Measurements from ENCODE around the gene ZNF254. TPM values are rescaled to one million over a fixed set of nuclear protein-coding genes. Genes with fewer than 3 reads are reported as not detected.
"Not testable (repeated sequence)": the region's sequence is repeated elsewhere in the genome, so short reads cannot be mapped to it uniquely, and the experiment has no call there.

The ZNF254 gene
- 1 to 10 TPM; 2.2 to 7.0 (median 4.9) TPM for total RNA-seq
- polyA plus RNA-seq, result 1 to 10 TPM; 1.2 to 2.2 (median 1.6) TPM
- long read RNA-seq, donor 1, partial matches to known transcripts, result 0 of 1 reads
- long read RNA-seq, donor 1, other reads (novel, unspliced or antisense), result 1 of 1 reads
- long read RNA-seq, donor 2, partial matches to known transcripts, result 0 of 3 reads
- long read RNA-seq, donor 2, other reads (novel, unspliced or antisense), result 0 of 3 reads

GRCh38 chr19:24086974-24087595 is at the start of gene ZNF254:
Gene ZNF254, plus strand, starts transcription at chr19:24087187. Its CDS starts 121 bp downstream, at chr19:24087308.
- no peak for TF ChIP-seq CTCF (IDR thresholded peaks at IDR 0.05)
- no peaks in the 10 kb centered on the region for H3K9me3 ChIP-seq
- 1 to 2% (median 1%) methylated on average over 22 to 23 of the region's 23 CpGs for WGBS, 3 donors
- no peaks in the 10 kb centered on the region for H3K27me3 ChIP-seq (ENCODE audit: insufficient read depth in 3 of 3, low read length in 2 of 3)
- intact Hi-C loops (cut with DNase I), result no loop called here
- peak within 1 kb of the TSS; percentile 72 for H3K4me3 ChIP-seq
- no peaks in the 10 kb centered on the region for H3K36me3 ChIP-seq (ENCODE audit: insufficient read depth in 1 of 2, low read depth in 1 of 2)
- DNase-seq, result peak; percentile 88 to 90
- H3K27ac ChIP-seq, result peak within 1 kb of the TSS; percentile 70
- ATAC-seq, result peak; percentile 98 to 100 (median 99)
- no peaks in the 10 kb centered on the region for H3K4me1 ChIP-seq

GRCh38 chr19:24040621-24041020 is 46.4 kb upstream of the ZNF254 start:
- Histone ChIP-seq H3K4me3 (no peak overlapping the region), H3K27me3 (ENCODE audit: insufficient read depth in 3 of 3, low read length in 2 of 3) (no peaks in the 10 kb centered on the region), H3K27ac (no peak overlapping the region), H3K36me3 (ENCODE audit: insufficient read depth in 1 of 2, low read depth in 1 of 2) (peaks cover 0 to 21% of the 10 kb centered on the region in 2 donors), H3K4me1 (no peaks in the 10 kb centered on the region), H3K9me3 (no peaks in the 10 kb centered on the region)
- WGBS, 3 donors, result 95 to 98% (median 96%) methylated on average over 3 of the region's 3 CpGs
- no peak for TF ChIP-seq CTCF (IDR thresholded peaks at IDR 0.05)
- ATAC-seq (no peak), DNase-seq (no peak)
- intact Hi-C loops (cut with DNase I), result no loop called here

GRCh38 chr19:24041326-24041725 is 45.7 kb upstream of the ZNF254 start:
- 98 to 100% (median 98%) methylated on average over 9 to 12 of the region's 32 CpGs for WGBS, 3 donors

GRCh38 chr19:24046550-24046949 is 40.4 kb upstream of the ZNF254 start:
- no peak overlapping the region for H3K4me3 ChIP-seq
- H3K9me3 ChIP-seq, result no peaks in the 10 kb centered on the region
- no peaks in the 10 kb centered on the region for H3K4me1 ChIP-seq
- peaks cover 0 to 52% of the 10 kb centered on the region in 2 donors for H3K36me3 ChIP-seq (ENCODE audit: insufficient read depth in 1 of 2, low read depth in 1 of 2)
- H3K27ac ChIP-seq, result no peak overlapping the region
- intact Hi-C loops (cut with DNase I), result no loop called here
- WGBS, 3 donors, result 76 to 87% (median 82%) methylated on average over 1 of the region's 1 CpG
- TF ChIP-seq CTCF (IDR thresholded peaks at IDR 0.05), result no peak
- ATAC-seq (no peak), DNase-seq (no peak)
- no peaks in the 10 kb centered on the region for H3K27me3 ChIP-seq (ENCODE audit: insufficient read depth in 3 of 3, low read length in 2 of 3)

More at GRCh38 chr19:24041326-24041725, 45.7 kb upstream of the ZNF254 start:
- DNase-seq; H3K4me1 ChIP-seq; H3K9me3 ChIP-seq; H3K4me3 ChIP-seq; H3K27me3 ChIP-seq (ENCODE audit: insufficient read depth in 3 of 3, low read length in 2 of 3); intact Hi-C loops (cut with DNase I); ATAC-seq; H3K27ac ChIP-seq: not testable (repeated sequence)
- peaks cover 0 to 22% of the 10 kb centered on the region in 2 donors for H3K36me3 ChIP-seq (ENCODE audit: insufficient read depth in 1 of 2, low read depth in 1 of 2)

GRCh38 chr19:24048261-24048660 is 38.7 kb upstream of the ZNF254 start:
- no peak for TF ChIP-seq CTCF (IDR thresholded peaks at IDR 0.05)
- Histone ChIP-seq H3K36me3 (ENCODE audit: insufficient read depth in 1 of 2, low read depth in 1 of 2) (peaks cover 0 to 63% of the 10 kb centered on the region in 2 donors), H3K4me3 (no peak overlapping the region), H3K4me1 (no peaks in the 10 kb centered on the region), H3K9me3 (no peaks in the 10 kb centered on the region), H3K27ac (no peak overlapping the region), H3K27me3 (ENCODE audit: insufficient read depth in 3 of 3, low read length in 2 of 3) (no peaks in the 10 kb centered on the region)
- DNase-seq (no peak), ATAC-seq (no peak)
- WGBS, 3 donors, result 93 to 98% (median 97%) methylated on average over 10 of the region's 10 CpGs
- intact Hi-C loops (cut with DNase I), result no loop called here

Data from psoas muscle (tissue), 8 donors.